Body of pancreas (tissue), 4 donors: ENCODE data around the gene EOMES.

ENCODE experiments used
- POLR2A ChIP-seq, 3 donors: fragments of 450-650 bp; IDR thresholded peaks; one replicate each; pipeline ENCODE4 v1.6.1; 2016; ENCODE audit warnings: antibody characterized with exemption in 3 of 3, mild to moderate bottlenecking in 2 of 3
- TF ChIP-seq, protein P1 (sequence below), 7 experiments: fragments of 450-650 bp in 4 of 7; fragments of 200-600 bp in 3 of 7; sonication (generic) in 3 of 7; IDR thresholded peaks; one replicate each; pipeline ENCODE4 v1.5.1; 2016 to 2019; ENCODE audit warnings: antibody characterized with exemption in 7 of 7

DNA sequence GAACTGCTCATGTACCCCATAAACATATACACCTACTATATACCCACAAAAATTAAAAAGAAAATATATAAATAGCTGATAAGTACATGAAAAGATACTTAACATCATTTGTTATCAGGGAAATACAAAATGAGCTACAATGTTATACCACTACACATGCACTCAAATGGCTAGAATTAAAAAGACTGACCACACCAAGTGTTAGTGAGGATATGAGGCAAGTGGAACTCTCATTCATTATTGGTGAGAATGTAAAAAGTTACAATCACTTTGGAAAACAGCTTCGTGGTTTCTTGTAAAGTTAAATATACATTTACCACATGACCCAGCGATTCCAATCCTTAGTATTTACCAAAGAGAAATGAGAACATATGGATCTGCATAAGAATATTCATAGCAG lies 26.5 kb downstream of the EOMES start:
- TF ChIP-seq, protein P1, sequence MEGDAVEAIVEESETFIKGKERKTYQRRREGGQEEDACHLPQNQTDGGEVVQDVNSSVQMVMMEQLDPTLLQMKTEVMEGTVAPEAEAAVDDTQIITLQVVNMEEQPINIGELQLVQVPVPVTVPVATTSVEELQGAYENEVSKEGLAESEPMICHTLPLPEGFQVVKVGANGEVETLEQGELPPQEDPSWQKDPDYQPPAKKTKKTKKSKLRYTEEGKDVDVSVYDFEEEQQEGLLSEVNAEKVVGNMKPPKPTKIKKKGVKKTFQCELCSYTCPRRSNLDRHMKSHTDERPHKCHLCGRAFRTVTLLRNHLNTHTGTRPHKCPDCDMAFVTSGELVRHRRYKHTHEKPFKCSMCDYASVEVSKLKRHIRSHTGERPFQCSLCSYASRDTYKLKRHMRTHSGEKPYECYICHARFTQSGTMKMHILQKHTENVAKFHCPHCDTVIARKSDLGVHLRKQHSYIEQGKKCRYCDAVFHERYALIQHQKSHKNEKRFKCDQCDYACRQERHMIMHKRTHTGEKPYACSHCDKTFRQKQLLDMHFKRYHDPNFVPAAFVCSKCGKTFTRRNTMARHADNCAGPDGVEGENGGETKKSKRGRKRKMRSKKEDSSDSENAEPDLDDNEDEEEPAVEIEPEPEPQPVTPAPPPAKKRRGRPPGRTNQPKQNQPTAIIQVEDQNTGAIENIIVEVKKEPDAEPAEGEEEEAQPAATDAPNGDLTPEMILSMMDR (IDR thresholded peaks at IDR 0.05), result no peak
- no peak for TF ChIP-seq POLR2A (IDR thresholded peaks at IDR 0.05)
